HG03354 (cell line): Measurements from ENCODE around the gene NAV2.
A peak's percentile ranks its signal among the peaks of the same experiment; 100 is the strongest.

Source experiments
- ATAC-seq: cut with Tn5 transposase; IDR thresholded peaks from one replicate; pipeline ENCODE4 v1.9.1; 2021; ENCODE audit warnings: mild to moderate bottlenecking; ENCODE audit not compliant: unreplicated experiment, poor library complexity, severe bottlenecking

NAV2 gene

DNA sequence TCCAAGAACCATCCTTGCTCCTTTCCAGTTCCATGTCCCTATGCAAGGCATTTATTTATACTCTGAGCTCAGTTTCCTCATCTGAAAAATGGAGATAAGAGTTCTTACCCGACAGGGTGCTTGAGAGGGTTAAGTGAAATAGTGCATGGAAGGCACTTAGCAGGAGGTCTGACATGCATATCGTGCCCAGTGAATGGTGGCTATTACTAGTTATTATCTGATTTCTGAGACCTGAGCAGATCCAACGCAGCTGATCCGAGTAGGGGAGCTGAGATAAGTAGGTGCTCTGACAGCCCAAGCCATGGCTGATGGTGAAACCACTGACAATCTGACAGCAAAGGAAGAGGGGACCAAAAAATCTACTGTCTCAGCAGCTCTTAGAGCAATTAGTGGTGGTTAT is 24.9 kb downstream of the NAV2 start:
- ATAC-seq, result no peak

DNA sequence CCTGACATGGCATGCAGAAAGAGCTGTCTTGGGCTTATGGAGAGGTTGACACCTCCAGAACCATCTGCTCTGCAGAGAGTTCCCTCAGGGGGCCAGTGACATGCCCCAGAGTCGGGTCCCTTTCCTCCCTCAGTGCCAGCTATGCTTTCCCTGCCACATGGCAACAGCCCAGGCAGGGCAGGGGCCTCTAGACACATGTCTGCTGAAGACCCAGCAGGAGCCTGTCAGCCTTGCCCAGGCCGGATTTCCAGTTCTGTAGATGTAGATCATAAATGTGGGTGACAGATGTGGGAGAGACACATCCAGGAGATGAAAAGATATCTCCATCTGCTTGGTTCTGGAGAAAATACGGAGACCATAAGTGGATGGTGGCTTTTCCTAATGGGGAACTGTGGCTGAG is 25.5 kb downstream of the NAV2 start:
- ATAC-seq, result no peak

DNA sequence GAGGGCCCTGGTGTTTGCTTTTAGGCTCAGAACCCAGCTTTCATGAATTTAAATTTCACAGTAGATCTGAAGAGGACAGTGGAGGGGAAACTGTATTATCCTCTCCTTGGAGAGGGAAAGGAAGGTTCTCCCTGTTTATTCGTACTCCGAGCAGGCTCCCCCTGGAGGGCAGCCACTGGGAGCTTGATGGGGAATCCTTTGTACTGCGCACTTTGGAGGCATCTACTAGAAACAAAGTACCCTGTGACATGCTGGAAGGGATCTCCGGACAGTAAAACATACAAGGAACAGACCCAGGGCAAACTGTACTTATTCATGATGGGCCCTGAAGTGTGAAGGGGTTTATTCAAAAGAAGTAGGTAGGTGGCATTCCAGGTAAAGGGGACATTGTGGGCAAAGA is 27.2 kb downstream of the NAV2 start:
- ATAC-seq, result no peak

DNA sequence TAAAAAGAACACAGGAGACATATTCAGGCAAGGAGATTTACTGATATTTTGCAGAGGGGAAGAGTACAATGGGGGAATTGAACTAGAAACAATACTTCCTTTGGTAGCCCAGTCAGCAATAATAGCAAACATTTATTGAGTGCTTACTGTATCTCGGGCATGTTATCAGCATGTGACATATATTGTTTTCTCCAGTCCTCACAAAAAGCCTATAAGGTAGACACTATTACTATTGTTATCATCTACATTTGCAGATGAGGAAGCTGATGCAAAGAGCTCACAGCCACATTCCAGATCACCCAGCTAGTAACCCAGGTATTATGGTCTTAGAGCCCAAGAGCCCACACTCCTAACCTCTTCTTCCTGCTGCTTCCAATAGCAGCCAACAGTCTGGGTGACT is 27.9 kb downstream of the NAV2 start:
- no peak for ATAC-seq

DNA sequence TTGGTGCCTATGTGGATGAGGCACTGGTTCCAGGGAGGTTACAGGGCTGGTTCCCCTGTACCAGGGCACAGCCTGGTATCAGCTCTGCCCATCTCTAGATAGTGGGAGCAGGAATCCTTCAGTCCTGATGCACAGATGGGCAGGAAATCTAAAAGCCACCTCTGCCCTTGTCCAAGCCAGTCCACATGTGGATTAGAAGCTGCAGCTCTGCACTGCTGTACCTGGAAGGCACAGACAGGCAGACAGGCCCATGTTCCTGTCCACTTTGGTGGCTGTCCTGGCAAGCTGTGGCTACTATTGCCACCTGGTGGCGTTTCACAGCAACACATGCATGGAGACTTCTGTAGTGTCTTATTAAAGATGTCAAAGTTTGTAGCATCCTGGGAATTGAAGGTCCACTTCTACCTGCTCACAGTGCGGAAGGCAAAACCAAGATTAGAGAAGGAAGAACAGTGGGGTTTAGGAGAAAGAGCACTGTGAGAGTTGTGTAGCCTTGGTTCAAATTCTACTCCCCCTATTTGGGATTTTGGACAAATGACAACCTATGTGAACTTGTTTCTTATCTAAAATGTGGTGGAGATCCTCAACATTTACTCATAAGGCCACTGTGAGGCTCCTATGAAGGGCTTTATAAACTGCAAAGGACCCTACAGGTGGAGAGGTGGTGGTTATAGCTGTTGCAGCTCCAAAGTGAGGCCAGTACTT is 30.1 kb downstream of the NAV2 start:
- ATAC-seq, result peak; percentile 90

DNA sequence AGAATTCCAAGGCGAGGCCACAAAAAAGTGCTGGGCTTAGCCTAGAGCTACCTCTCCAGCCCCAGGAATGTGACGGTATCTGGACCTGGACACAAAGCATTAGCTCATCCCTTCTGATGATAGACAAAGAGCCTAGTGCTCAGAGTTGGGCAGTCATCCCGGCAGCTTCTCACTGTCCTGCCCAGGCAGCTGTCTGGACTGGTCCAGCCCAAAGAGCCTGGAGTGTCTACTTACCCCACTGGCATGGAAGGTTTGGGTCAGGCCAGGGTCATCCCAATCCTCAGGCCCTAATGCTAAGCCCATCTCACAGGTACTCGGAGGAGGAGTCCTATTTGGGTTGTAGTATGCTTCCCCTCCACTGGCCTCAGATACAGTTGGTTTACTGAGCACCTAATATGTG is 31.0 kb downstream of the NAV2 start:
- ATAC-seq, result no peak

DNA sequence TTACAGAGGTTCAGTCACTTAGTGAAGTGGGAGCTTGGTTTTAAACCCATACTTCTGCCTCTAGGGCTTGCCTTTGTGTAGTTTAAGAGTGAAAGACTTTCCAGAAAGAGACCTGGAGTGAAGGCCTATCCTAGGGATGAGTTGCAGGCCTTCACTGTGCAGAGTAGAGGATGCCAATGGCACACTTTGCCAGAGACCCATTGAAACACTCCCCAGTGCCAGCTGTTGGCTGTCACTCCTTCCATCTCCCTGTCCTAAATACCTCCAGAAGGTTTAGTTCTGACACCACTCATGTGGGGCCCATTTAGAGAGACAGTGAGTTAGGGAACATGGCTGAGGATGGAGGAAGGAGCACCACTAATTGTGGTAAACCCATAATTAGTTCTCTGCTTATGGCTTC is 31.5 kb downstream of the NAV2 start:
- ATAC-seq, result no peak

DNA sequence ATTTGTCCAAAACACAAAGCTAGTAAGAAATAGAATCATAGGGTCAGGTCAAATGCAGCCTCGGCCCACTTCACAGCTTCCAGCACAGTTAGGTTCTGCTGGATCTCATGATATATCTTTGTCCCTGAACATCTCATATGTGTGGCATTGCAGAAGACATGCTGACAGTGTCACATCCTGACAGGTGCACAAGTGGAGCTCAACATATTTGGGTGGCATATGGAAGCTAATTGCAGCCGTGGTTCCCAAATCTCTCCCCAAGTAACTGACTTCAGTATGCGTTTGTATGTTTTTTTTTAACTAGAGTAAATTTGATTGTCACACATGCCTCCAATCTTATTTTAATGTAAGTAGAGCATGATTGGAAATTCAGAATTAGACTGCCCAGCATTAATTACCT is 33.4 kb downstream of the NAV2 start:
- ATAC-seq, result no peak

DNA sequence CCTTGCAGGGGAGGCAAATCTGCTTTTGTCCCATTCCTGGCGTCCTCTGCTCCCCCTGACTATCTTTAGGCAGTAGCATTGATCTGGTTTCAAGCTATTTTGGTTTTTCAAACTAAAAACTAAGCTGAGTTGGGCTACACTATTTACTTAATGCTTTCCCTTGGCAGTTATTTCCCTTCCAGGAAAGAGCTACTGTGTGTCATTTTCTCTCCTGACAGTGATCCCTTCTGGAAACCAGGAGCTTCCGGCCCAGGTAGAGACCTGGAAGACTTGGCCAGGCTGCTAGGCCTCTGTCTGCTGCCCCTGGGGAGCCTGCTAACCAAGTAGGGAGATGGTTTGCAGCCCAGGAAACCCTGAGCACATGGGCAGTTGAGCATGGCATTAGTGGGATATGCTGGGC is 35.0 kb downstream of the NAV2 start:
- ATAC-seq, result no peak

DNA sequence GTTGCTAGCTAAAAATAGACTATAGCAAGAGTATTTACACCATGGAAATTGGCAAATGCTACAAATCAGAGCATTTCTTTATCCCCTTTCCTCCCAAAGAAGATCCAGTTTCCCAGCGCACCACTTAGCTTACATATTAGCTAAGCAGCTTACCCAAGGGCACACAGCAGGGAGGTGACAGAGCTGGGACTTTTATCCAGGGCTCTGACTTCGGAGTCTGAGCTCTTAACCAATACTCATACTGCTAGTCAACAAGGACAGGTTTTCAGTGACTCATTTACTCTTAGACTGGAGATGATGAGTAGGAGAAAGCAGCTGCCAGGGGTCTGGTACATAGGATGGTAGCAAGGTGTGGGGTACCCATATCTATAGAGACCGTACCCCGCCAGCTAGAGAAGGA is 38.4 kb downstream of the NAV2 start:
- no peak for ATAC-seq

DNA sequence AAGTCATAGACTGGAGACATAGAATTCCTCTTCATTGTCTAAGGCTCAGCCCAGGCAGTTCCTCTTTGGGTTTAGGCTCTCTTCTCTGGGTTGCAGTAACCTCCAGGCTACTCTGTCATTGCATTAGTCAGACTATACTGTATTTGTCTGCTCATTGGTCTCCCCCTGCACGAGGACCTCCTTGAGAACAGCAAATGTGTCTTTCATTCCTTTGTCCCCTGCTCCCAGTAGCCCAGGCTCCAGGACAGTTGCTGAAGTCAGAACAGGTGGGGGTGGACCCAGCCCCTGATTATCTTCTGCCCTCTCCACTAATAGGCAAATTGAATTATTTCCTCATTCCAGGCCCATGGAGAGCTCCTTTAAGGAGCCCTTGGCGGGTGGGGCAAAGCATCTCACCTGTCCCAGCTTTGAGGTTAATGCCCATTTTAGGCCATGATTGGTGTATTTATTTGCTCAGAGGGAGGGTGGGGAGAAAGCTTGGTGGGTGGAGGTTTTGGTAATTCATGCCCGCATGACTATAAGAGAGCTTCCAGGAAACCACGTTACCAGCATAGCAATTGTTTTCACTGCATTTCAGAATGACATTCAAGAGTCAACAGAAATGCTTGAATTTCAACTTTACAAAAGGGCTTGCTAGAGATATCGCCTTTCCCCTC is 40.9 kb downstream of the NAV2 start:
- no peak for ATAC-seq

DNA sequence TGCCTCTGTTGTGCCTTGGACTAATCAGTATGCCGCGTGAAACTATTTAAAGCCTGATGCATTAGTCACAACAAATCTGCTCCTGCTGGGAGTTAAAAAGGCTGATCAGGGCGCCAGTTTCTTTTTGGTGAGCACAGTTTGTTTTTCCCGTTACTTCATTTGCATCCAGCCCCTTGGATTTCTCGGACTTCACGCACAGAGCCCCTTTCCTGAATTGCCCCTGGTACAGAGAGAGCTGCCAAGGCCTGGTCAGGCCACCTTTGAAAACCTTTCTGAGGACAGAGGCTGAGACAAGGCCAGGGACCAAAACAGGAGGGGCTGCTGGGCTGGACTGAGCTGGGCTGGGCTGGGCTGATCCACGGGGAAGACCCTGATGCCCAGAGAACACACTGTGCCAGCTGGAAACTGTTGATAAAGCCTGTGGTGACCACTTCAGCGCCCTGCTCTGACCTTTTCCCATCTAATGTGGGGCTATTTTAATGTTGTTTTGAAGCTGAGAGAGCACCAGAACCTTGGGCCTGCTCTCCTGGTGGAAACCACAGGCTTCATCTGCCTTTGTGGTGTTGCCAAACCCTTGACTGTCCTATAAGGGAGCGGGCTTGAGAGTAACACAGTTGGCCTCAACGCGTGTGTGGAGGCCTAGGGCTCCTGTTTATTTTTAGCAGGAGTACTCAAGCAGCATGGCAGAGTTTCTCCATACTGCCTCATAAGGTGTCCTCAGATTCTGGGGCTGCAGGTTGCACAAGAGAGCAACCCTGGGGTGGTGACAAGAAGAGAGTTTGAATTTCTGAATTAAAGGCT is 44.2 kb downstream of the NAV2 start:
- no peak for ATAC-seq

DNA sequence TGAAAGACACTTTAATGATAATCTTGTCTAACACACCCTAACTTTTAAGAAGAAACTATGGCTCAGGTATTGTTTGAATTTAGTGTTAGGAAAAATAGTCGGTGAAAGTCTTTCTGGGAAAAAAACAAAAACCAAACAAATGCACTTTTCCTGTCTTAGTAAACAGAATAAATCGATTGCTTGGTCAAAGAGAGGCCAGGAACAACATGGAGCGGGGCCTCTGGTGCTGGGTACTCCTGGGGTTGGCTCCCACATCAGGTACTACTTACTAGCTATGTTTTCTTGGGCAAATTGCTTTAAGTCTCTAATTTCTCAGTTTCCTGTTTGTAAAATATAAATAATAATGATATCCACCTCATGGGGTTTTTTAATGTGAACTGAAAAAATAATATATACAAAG is 46.8 kb downstream of the NAV2 start:
- no peak for ATAC-seq

DNA sequence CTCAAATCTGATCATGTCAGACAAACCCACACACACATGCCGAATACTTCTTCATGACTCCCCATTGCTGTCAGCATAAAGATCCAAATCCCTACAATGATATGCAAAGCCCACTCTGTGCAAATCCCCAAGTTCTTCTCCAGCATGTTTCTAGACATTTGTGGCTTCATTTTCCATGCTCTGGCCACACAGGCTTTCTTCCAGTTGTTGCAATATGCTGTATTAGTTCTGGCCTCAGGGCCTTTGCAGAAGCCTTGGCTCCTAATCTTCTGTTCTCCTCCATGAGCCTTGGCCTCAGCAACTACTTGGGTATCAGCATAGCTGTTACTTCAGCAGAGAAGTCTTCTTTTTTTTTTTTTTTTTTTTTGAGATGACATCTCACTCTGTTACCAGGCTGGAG is 49.6 kb downstream of the NAV2 start:
- no peak for ATAC-seq

DNA sequence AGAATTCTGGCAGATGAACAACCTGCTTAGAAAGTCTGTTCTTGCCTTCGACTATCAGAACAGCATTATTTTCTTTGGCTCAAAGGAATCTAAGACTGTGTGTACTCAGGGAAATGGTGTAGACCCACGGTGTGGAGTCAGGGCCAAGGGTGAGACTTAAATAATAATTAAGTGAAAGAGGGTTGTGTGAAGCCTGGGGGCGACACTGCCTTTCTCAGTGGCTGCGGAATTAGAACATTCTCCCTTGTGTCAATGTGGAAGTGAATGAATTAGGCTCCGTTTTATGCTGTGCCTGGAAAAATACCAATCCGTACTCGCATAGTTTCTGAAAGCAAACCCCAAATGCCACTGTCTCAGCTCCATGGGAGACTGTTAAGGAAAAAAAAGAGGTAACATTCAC is 50.7 kb downstream of the NAV2 start:
- no peak for ATAC-seq

DNA sequence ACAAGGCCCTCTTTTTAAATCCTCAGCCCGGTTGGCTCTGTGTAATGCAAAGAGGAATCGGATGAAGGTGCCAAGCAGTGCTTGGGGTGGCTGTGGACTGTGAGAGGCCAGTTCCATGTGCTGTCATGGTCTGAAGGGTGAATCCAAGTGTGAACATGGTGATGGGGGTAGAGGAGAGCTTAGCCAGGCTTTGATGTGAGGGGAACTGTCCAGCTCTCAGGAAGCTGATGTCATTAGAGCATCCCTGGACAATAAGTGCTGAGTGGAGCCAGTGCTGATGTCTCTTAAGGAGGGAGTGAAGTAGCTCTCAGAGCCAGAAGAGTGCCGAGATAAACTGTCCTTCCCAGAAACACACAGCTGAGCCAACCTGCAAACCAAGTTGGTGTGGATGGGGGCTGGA is 53.6 kb downstream of the NAV2 start:
- ATAC-seq, result no peak

DNA sequence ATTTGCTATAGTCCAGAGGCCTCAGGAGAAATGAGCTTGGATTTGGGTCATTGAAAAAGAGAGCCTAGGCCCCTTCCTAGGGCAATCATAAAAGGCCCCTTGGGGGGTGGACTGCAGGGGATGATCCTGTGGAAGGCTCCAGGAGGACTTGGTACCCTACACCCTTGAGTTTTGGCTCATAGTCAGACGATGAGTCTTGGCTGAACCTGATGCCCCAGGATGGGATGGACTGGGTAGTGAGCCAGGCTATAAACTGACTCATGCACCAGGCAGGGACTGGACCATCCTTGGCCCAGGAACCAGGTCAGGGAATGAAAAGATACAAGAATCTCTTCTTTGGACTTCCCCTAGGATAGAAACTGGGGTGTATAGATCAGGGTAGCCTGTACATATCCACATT is 54.2 kb downstream of the NAV2 start:
- ATAC-seq, result no peak

DNA sequence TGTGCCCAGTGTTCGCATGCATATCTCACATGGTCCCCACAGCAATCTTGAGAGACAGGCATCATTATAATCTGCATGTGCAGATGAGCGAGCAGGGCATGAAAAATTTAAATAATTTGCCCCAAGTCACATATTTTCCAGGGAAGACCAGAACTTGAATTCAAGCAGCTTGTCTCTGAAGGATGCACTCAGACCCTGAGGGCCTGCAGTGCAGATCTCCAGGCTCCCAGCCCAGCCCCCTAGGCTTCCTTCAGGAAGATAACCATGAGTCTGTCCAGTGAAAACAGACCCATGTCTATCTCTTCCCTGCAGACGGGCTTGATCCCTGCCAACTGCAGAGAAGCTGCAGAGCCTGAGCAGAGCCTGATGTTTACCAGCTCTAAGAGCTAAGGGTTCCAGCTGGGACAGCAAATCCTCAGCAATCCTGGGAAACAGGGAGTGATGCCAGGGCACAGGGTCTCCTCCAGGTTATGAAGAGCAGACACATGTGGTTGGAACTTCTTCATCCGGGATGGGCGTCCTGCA is 55.1 kb downstream of the NAV2 start:
- no peak for ATAC-seq

DNA sequence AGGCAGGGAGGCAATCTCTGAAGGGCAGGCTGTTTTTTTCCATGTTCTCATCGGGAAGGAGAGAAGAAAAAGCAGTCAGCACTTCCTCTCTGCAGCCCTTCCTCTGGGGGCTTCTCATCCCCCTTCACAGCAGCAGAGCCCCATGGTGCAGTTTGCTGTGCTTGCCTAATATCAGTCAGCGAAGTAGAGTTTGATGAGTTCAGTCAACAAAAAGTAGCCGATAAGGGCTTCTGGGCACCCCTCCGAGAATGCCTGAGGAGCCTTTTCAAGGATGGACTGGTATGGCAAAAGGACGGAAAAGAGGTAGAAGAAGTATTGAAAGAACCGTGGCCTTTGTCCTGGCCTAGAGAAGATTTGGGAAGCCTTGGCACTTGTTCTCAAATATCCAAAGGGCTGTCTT is 55.6 kb downstream of the NAV2 start:
- no peak for ATAC-seq

DNA sequence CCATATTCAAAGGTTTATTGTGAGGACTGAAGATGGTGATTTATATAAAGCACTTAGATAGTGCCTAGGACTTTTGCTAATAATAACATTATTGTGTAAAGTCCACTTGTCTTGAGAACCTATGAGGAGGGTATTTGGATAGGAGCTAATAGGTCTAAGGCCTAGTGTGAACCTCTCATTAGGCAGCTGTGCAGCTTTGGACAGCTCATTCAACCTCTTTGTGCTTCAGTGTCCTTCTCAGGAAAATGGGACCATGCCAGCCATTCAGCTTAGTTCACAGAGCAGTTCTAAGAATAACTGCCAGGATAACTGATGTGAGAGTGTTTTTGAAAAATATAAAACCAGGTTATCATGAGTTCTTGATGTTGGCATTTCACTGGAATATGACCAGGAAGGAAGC is 56.2 kb downstream of the NAV2 start:
- no peak for ATAC-seq

DNA sequence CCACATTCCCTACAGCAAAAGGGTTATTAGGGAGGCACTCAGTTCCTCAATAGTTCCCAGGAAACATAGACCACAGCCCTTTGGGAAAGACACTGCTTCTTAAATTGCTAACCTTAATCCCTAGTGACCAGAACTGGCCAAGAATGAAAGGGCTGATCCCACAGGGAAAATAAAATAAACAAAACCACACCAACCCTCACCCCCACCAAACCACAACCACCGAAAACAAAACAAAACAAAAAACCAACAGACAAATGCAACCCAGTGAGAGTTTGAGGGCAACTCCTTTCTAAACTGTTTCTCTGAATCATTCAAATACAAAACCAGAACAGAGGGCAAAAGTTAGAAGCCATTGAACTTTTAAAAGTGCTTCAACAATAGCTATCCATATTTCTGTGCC is 57.2 kb downstream of the NAV2 start:
- no peak for ATAC-seq
